HEK293T (cell line): ENCODE measurements around the gene CAMKK1.

Source experiments
- CTCF ChIA-PET: fragments of 350-600 bp; formaldehyde crosslinking; extraction: SDS; loops from one replicate; lab custom pipeline; 2021; ENCODE audit warnings: antibody characterized with exemption, inconsistent platforms; lab: Yijun Ruan, JAX
- POLR2A ChIA-PET: fragments of 350-600 bp; formaldehyde crosslinking; extraction: SDS; loops from one replicate; lab custom pipeline; 2020; ENCODE audit warnings: antibody characterized with exemption, inconsistent platforms; lab: Yijun Ruan, JAX
- DNase-seq: peaks from one replicate; pipeline ENCODE4 v3.0.0; 2012; ENCODE audit warnings: mixed read lengths; ENCODE audit errors: extremely low spot score
- ARNT ChIP-seq: fragments of 450-650 bp; IDR thresholded peaks from 2 replicates; pipeline ENCODE4 v1.6.1; 2017; ENCODE audit warnings: mild to moderate bottlenecking
- BHLHE40 ChIP-seq: fragments of 450-650 bp; IDR thresholded peaks from 2 replicates; pipeline ENCODE4 v1.6.1; 2016; ENCODE audit warnings: mild to moderate bottlenecking, moderate library complexity, borderline replicate concordance
- CTBP1 ChIP-seq: fragments of 450-650 bp; IDR thresholded peaks from 2 replicates; pipeline ENCODE4 v1.6.1; 2016; ENCODE audit warnings: borderline replicate concordance
- ELF4 ChIP-seq: fragments of 450-650 bp; IDR thresholded peaks from 2 replicates; pipeline ENCODE4 v1.6.1; 2017; ENCODE audit warnings: antibody characterized with exemption
- FOXA1 ChIP-seq: fragments of 450-650 bp; IDR thresholded peaks from 2 replicates; pipeline ENCODE4 v1.6.1; 2016; ENCODE audit warnings: mild to moderate bottlenecking
- FOXK2 ChIP-seq: fragments of 450-650 bp; IDR thresholded peaks from 2 replicates; pipeline ENCODE4 v1.6.1; 2016; ENCODE audit warnings: mild to moderate bottlenecking
- FOXM1 ChIP-seq: fragments of 450-650 bp; IDR thresholded peaks from 2 replicates; pipeline ENCODE4 v1.6.1; 2017; ENCODE audit warnings: mild to moderate bottlenecking, borderline replicate concordance
- HDGF ChIP-seq: fragments of 450-650 bp; IDR thresholded peaks from 2 replicates; pipeline ENCODE4 v1.6.1; 2017; ENCODE audit warnings: antibody characterized with exemption, borderline replicate concordance
- L3MBTL2 ChIP-seq: fragments of 450-650 bp; conservative IDR thresholded peaks from 2 replicates; pipeline ENCODE4 v1.6.1; 2016; ENCODE audit warnings: mild to moderate bottlenecking
- LEF1 ChIP-seq: fragments of 450-650 bp; IDR thresholded peaks from 2 replicates; pipeline ENCODE4 v1.6.1; 2017; ENCODE audit warnings: mild to moderate bottlenecking, borderline replicate concordance
- NFRKB ChIP-seq: fragments of 450-650 bp; IDR thresholded peaks from 2 replicates; pipeline ENCODE4 v1.6.1; 2016; ENCODE audit warnings: mild to moderate bottlenecking, moderate library complexity
- PKNOX1 ChIP-seq: fragments of 450-650 bp; IDR thresholded peaks from 2 replicates; pipeline ENCODE4 v1.6.1; 2016
- SP1 ChIP-seq: fragments of 450-650 bp; IDR thresholded peaks from 2 replicates; pipeline ENCODE4 v1.6.1; 2017
- SUZ12 ChIP-seq: fragments of 450-650 bp; IDR thresholded peaks from 2 replicates; pipeline ENCODE4 v1.6.1; 2016; ENCODE audit warnings: mild to moderate bottlenecking
- TARDBP ChIP-seq: fragments of 450-650 bp; IDR thresholded peaks from 2 replicates; pipeline ENCODE4 v1.6.1; 2016
- ZNF384 ChIP-seq: fragments of 450-650 bp; IDR thresholded peaks from 2 replicates; pipeline ENCODE4 v1.6.1; 2016

CAMKK1 gene

DNA sequence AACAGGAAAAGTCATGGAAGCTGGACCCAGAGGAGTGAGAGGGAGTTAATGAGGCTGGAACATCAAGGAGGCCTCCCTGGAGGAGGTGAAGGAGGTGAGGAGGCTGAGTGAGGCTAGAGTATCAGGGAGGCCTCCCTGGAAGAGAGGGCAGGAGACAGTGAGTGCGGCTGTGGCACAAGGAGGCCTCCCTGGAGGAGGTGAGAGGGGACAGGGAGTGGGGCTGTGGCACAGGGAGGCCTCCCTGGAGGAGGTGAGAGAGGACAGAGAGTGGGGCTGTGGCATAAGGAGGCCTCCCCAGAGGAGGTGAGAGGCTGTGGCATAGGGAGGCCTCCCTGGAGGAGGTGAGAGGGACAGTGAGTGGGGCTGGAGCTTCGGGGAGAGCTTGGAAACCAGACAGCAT lies 5.5 kb downstream of the CAMKK1 start:
- POLR2A ChIA-PET: no interaction called here
- CTCF ChIA-PET: no interaction called here

GRCh38 chr17:3886776-3887175 lies 6.1 kb downstream of the CAMKK1 start:
- ChIA-PET CTCF (no interaction called here), POLR2A (no interaction called here)
- no peak for DNase-seq
- TF ChIP-seq BHLHE40: no peak
- no peak for TF ChIP-seq CTBP1
- TF ChIP-seq SUZ12: no peak
- no peak for TF ChIP-seq HDGF
- no peak for TF ChIP-seq SP1
- TF ChIP-seq FOXA1: no peak
- no peak for TF ChIP-seq FOXM1
- TF ChIP-seq FOXK2: no peak

More for the DNA sequence above, 5.5 kb downstream of the CAMKK1 start:
- TF ChIP-seq PKNOX1 (no peak), NFRKB (no peak), FOXA1 (no peak), CTBP1 (no peak), LEF1 (no peak), SUZ12 (no peak), ARNT (no peak), SP1 (no peak), HDGF (no peak), L3MBTL2 (no peak), ZNF384 (no peak), TARDBP (no peak), FOXM1 (no peak), FOXK2 (no peak), ELF4 (no peak)
- DNase-seq: no peak

DNA sequence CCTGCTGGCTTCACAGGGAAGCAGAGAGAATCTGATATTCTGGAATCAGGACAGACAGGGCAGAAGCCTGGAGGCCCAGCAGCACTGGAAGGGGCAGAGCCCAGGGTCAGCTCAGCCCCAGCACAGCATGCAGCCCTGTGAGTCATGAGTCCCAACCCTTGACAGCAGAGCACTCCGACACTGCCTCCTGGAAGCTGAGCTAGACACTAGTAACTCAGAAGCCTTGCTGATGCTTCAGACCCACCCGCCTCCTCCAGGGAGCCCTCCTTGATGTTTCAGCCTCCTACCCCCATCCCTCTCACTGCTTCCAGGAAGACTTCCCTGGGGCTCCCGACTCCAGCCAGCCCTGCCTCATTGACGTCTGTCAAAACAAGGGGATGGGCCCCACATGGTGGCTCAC lies 6.9 kb downstream of the CAMKK1 start:
- CTCF ChIA-PET: no interaction called here
- POLR2A ChIA-PET: no interaction called here
- no peak for TF ChIP-seq ELF4
- TF ChIP-seq FOXK2: no peak
- TF ChIP-seq FOXM1: no peak
- TF ChIP-seq ZNF384: no peak
- no peak for TF ChIP-seq SUZ12
- TF ChIP-seq SP1: no peak
- no peak for TF ChIP-seq ARNT
- TF ChIP-seq HDGF: no peak
- no peak for TF ChIP-seq BHLHE40
- no peak for TF ChIP-seq NFRKB
- TF ChIP-seq L3MBTL2: no peak
- DNase-seq: no peak

DNA sequence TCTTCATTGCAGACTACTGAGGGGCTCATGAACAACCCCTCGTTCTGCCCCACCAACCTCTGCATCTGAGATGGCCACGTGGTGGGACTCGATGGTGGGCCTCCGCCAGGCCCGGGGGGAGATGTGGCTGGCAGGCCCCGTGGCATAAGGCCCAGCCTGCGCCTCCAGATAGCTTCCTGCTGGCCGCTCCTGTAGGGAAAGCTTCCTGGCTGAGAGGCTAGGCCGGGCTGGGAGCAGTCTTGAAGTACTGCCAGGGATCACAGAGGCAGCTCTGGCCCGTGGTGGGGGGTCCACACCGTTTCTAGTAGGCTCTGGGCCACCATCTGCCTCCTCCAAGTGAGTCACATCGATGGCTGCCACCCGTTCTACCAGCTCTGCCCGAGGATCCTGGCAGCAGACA lies 7.6 kb downstream of the CAMKK1 start:
- TF ChIP-seq L3MBTL2 (no peak), ARNT (no peak), FOXM1 (no peak), LEF1 (no peak), CTBP1 (no peak), ELF4 (no peak), FOXA1 (no peak), NFRKB (no peak), BHLHE40 (no peak), SP1 (no peak), TARDBP (no peak), HDGF (no peak), ZNF384 (no peak), PKNOX1 (no peak), FOXK2 (no peak), SUZ12 (no peak)
- no peak for DNase-seq
- POLR2A ChIA-PET: no interaction called here
- CTCF ChIA-PET: no interaction called here

DNA sequence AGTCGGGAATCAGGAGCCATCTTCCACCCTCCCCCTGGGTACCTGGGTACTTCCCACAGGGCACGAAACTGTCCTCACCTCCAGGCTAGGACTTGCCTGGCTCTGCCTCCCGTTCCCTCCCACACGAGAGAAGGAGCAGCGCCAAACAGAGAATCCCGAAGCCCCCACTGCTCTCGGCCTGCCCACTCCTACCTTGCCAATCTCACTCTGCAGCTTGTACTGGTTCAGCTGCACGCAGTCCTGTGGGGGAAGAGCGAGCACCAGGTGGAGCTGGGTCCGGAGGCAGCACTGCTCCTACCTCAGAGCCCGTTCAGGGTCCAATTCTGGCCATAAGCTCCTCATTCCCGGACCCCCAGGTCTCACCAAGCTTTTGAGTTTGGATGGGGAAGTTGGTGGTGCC lies 8.7 kb downstream of the CAMKK1 start:
- DNase-seq: no peak
- CTCF ChIA-PET: interaction anchor here (0.9 kb wide), 1 partner anchor 19 kb away, joined by 3 read pairs; no protein-coding TSS in a partner anchor
- POLR2A ChIA-PET: no interaction called here
- TF ChIP-seq SUZ12: no peak
- TF ChIP-seq TARDBP: no peak
- TF ChIP-seq ARNT: no peak
- no peak for TF ChIP-seq PKNOX1
- no peak for TF ChIP-seq FOXA1
- TF ChIP-seq ZNF384: no peak
- TF ChIP-seq BHLHE40: no peak
- TF ChIP-seq NFRKB: no peak
- no peak for TF ChIP-seq SP1
- no peak for TF ChIP-seq LEF1
- no peak for TF ChIP-seq ELF4
- no peak for TF ChIP-seq FOXM1
- no peak for TF ChIP-seq FOXK2
- TF ChIP-seq CTBP1: no peak
- TF ChIP-seq L3MBTL2: no peak
- TF ChIP-seq HDGF: no peak

DNA sequence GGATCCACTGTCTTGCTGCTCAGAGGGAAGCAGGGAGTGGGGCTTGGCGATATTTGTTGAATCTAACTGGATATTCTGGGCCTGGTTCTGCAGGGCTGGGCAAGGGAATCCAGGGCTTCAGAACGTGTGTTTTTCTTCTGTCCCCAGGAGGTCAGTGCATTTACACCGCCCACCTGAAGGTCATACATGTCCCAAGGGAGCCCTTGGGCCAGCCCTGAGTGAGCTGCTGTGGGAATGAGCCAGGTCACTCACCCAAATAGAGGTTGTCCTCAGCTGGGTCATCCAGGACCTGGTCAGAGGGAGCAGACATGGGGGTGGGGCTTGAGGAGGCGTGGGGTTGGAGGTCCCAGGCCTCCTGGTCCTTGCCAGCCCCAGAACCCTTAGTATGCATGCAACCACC lies 10.6 kb downstream of the CAMKK1 start:
- CTCF ChIA-PET: no interaction called here
- POLR2A ChIA-PET: no interaction called here
- no peak for TF ChIP-seq NFRKB
- no peak for TF ChIP-seq ARNT
- no peak for TF ChIP-seq LEF1
- no peak for TF ChIP-seq SUZ12
- TF ChIP-seq ZNF384: no peak
- no peak for TF ChIP-seq TARDBP
- TF ChIP-seq L3MBTL2: no peak
- TF ChIP-seq ELF4: no peak
- no peak for TF ChIP-seq FOXK2
- TF ChIP-seq PKNOX1: no peak
- no peak for TF ChIP-seq FOXM1
- TF ChIP-seq HDGF: no peak
- TF ChIP-seq SP1: no peak
- TF ChIP-seq FOXA1: no peak
- no peak for TF ChIP-seq CTBP1
- no peak for TF ChIP-seq BHLHE40
- DNase-seq: no peak
